ACC112 (cell line): ENCODE measurements around the gene HOXA9.
A peak's percentile ranks its signal among the peaks of the same experiment; 100 is the strongest.

Experiments
- H2AFZ ChIP-seq: fragments of 200-600 bp; sonication (generic); one replicate; pipeline ENCODE4 v1.6.0; 2017; ENCODE audit warnings: antibody characterized with exemption, low read length; ENCODE audit not compliant: unreplicated experiment
- H3K27ac ChIP-seq: fragments of 200-600 bp; sonication (generic); 2 replicates; pipeline ENCODE4 v1.5.1; 2014; ENCODE audit warnings: low read depth, mild to moderate bottlenecking, antibody characterized with exemption, low read length, moderate library complexity
- H3K27me3 ChIP-seq: fragments of 200-600 bp; sonication (generic); 2 replicates; pipeline ENCODE4 v1.6.1; 2014; ENCODE audit warnings: mild to moderate bottlenecking, antibody characterized with exemption, low read length, moderate library complexity, mixed read lengths; ENCODE audit not compliant: insufficient read depth
- H3K36me3 ChIP-seq: fragments of 200-600 bp; sonication (generic); 2 replicates; pipeline ENCODE4 v1.6.1; 2016; ENCODE audit warnings: mild to moderate bottlenecking, antibody characterized with exemption, low read length, moderate library complexity, mixed read lengths; ENCODE audit not compliant: insufficient read depth
- H3K4me1 ChIP-seq: fragments of 200-600 bp; sonication (generic); one replicate; pipeline ENCODE4 v1.6.1; 2016; ENCODE audit warnings: low read length, mixed read lengths; ENCODE audit not compliant: insufficient read depth, unreplicated experiment, control insufficient read depth
- H3K4me3 ChIP-seq: fragments of 200-600 bp; sonication (generic); 2 replicates; pipeline ENCODE4 v1.5.1; 2014; ENCODE audit warnings: mild to moderate bottlenecking, low read depth, low read length
- H3K79me2 ChIP-seq: fragments of 200-600 bp; sonication (generic); one replicate; pipeline ENCODE4 v1.6.0; 2016; ENCODE audit warnings: low read length; ENCODE audit not compliant: control insufficient read depth, unreplicated experiment, insufficient read depth

HOXA9 gene

DNA sequence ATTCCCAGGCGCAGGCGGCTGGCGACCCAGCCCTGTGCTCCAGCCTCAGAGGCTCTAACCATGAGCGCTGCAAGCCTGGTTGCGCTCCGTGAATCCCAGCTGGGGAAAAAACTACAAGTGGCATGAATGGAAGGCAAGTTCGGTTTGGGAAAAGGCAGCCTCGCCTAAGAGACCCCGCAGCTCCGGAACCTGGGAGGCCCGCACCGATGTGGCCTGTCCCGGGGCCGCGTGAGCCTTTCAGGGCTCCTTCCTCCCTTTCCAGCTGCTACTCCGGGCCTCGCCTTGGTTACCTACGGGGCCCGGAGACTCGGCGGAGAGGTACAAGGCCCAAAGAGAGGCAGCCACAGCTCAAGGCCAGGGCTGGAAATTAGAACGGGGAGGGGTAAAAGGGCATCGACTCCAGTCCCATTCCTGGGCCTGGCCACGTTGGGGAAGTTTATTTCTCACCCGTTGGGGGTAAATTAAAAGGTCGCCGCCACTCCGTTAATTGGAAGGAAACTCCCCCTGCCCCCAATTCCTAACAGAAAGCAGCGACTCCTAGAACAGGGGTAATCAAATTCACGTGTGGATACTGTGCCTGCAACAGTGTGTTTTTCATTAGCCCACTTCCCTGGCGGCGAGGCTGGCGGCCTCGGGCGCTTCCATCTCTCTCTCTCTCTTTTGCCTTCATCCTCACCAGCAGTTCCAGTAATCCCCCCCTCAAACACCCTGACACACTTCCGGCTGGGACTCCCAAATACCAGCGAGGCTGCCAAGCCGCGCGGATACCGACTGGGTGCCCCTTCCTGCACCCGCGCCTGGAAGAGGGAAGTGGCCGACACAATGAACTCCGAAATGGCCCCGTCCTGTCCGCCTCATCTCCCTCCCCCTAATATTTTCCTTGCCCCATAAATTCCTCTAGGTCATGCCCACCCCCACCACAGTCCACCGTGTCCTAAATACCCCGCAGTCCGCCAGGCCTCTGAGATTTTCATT lies 1.5 kb upstream of the HOXA9 start:
- Histone ChIP-seq H3K79me2 (no peaks in the 10 kb centered on the region), H3K27ac (no peak overlapping the region), H2AFZ (no peak overlapping the region), H3K4me1 (no peaks in the 10 kb centered on the region), H3K4me3 (no peak overlapping the region), H3K27me3 (peaks cover 99% of the 10 kb centered on the region), H3K36me3 (no peaks in the 10 kb centered on the region)

DNA sequence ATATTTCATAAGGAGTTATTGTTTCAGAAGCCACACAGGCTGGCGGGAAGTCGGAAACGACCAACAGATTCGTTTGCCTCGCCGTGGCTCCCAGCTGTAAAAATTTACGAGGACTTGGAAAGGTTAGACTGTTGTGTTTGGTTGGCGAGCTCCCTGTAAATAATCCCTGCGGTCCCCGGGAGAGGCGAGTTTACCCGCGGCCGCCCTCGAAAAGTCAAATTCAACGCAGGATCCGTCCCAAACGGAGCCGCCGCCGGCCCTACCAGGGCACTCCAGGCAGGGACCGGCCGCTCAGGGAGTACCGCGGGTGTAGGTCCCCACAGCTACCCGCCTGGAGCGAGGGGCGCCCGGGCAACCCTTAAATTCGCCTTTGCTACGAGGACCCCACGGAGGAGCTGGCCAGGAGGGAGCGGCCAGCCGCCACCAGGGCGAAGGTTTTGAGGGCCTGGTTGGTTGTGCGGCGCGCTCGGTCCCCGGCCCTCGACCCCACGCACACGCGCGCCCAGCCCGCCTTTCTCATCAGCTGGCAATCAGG lies 726 bp upstream of the HOXA9 start:
- H3K4me3 ChIP-seq: no peak overlapping the region
- no peaks in the 10 kb centered on the region for H3K36me3 ChIP-seq
- no peaks in the 10 kb centered on the region for H3K4me1 ChIP-seq
- no peak overlapping the region for H3K27ac ChIP-seq
- no peaks in the 10 kb centered on the region for H3K79me2 ChIP-seq
- H3K27me3 ChIP-seq: peaks cover 97% of the 10 kb centered on the region
- no peak overlapping the region for H2AFZ ChIP-seq

DNA sequence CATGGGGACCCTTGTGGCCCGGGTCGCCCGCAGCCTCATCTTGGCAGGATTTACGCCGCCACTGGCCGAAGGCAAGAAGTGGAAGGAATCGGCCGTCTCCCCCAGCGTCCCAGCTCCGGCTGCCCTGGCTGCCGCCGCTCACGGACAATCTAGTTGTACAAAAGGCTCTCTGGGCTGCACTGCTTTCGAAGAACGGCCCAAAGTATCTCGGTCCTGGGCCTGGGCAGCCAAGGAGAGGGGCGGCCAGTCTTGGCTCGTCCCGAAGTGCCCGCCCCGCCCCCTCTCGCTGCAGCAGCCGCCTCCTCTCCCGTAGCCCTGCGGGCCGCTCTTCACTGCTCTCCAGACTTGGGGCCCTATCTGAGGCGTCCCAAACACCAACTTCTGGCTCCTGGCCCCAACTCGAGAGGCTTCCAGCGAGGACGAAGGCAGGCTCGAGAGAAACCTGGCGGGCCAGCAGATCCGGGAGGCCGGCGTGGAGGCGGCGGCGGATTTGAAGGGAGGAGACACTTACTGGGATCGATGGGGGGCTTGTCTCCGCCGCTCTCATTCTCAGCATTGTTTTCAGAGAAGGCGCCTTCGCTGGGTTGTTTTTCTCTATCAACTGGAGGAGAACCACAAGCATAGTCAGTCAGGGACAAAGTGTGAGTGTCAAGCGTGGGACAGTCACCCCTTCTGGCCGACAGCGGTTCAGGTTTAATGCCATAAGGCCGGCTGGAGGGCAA lies 809 bp downstream of the HOXA9 start:
- H3K79me2 ChIP-seq: no peaks in the 10 kb centered on the region
- no peak overlapping the region for H3K4me3 ChIP-seq
- no peak overlapping the region for H3K27ac ChIP-seq
- H3K36me3 ChIP-seq: no peaks in the 10 kb centered on the region
- no peaks in the 10 kb centered on the region for H3K4me1 ChIP-seq
- H3K27me3 ChIP-seq: peaks cover 95% of the 10 kb centered on the region
- H2AFZ ChIP-seq: peak overlapping the region; percentile 4

DNA sequence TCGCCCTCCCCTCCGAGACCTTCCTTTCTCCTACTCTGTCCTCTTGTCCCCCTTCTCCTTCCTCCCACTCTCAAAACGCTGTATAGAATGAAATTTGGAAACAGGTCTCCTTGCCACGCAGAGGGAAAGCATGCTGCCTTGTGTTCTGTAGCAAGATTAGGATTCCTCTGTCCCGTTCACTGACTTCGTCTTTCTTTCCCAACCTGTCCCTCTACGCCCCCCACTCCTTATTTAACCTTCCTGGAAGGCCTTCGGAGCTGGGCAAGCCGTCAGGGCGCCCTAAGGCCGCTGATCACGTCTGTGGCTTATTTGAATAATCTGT lies 1.3 kb downstream of the HOXA9 start:
- no peak overlapping the region for H3K4me3 ChIP-seq
- H2AFZ ChIP-seq: no peak overlapping the region
- no peak overlapping the region for H3K27ac ChIP-seq
- H3K36me3 ChIP-seq: no peaks in the 10 kb centered on the region
- no peaks in the 10 kb centered on the region for H3K4me1 ChIP-seq
- H3K79me2 ChIP-seq: no peaks in the 10 kb centered on the region
- peaks cover 95% of the 10 kb centered on the region for H3K27me3 ChIP-seq

DNA sequence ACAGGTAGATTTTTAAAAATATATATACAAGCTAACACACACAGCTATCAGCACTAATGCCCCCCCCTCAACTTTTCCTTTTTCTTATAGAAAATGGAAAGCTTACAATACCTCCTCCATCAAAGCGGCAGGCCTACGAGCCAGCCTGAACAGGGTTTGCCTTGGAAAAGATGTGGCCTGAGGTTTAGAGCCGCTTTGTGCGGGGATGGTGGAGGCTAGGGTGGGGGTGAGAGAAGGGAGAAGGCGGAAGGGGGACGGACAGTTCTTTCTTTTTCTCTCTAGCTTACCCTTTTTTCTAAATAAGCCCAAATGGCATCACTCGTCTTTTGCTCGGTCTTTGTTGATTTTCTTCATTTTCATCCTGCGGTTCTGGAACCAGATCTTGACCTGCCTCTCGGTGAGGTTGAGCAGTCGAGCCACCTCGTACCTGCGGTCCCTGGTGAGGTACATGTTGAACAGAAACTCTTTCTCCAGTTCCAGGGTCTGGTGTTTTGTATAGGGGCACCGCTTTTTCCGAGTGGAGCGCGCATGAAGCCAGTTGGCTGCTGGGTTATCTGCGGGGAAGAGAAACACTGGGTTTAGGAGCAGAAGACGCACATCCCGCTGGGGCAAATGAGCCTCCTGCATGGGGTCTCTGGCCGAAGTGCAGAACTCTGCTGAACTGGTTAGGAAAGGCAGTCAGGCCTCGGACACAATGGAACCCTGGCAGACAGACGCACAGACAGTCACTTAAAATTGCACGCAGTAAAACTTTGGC lies 1.9 kb downstream of the HOXA9 start:
- no peak overlapping the region for H3K27ac ChIP-seq
- H2AFZ ChIP-seq: no peak overlapping the region
- H3K4me3 ChIP-seq: no peak overlapping the region
- H3K4me1 ChIP-seq: no peaks in the 10 kb centered on the region
- no peaks in the 10 kb centered on the region for H3K79me2 ChIP-seq
- no peaks in the 10 kb centered on the region for H3K36me3 ChIP-seq
- peaks cover 95% of the 10 kb centered on the region for H3K27me3 ChIP-seq

DNA sequence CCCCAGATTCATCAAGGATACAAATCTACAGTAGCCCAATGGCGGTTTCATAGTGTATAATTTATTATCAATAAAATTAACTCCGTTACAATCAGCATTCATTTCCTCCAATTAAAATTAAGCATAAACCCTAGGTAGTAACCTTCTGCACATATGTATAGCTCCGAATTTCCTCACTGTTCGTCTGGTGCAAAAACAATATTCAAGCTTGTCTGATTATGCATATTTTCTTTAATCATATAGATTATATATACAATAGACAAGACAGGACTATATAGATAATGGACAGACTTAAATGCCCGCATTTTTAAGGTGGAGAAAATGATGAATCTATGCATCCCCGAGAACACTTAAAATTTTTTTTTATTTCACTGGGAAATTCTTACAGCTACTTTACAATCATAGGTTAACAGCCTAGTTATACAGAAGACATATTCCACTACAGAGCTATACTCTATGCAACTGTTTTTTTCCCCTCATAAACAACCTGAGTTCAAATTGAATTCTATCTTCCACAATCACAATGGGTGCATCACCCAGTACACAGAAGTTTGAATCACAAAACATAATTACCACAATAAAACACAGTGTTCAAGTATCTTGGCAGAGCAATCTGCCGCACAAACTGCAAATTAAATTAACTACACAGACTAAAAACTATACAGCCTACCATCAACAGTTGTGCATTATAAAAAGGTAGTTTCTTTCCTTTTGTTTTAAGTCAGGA lies 2.6 kb downstream of the HOXA9 start:
- no peaks in the 10 kb centered on the region for H3K79me2 ChIP-seq
- H3K27me3 ChIP-seq: peaks cover 95% of the 10 kb centered on the region
- no peaks in the 10 kb centered on the region for H3K4me1 ChIP-seq
- no peaks in the 10 kb centered on the region for H3K36me3 ChIP-seq
- H3K27ac ChIP-seq: no peak overlapping the region
- H3K4me3 ChIP-seq: no peak overlapping the region
- H2AFZ ChIP-seq: no peak overlapping the region

DNA sequence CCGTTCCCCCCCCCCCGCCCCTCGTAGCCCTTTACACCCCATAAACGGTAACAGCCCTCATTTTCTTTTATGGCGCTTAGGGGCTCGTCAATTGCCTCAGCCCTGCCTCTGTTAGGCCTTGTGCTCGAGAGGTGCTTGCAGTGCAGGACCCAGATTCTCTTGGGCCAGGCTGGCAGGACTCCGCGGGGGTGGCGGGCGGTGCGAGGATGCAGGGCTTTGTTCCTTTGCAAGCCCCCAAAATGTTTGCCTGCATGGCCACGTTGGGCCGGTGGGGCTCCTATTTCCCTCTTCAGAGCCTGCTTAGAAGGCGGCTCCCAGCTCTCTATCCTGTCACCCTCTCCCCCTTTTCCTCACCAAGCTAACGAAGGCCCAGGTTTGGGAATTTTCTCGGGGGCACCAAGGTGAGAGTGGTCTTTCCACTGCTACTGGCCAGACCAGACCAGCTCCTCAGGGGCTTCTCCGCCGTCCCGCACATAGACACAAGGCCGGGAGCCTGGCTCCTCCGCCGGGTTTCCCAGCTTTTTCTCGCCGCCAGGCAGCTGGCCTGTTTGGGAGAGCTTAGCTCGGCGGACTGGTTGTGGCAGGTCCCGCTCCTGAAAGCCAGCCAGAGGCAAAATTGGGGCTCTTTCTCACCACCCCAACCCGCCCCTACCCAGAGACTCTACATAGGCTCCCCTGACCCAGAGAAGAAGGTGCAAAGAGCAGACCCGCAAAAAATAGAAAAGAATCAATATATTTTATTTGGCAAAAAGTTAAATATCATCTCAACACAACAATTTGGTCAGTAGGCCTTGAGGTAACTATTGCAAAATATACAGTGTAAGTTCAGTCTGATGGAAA lies 3.4 kb downstream of the HOXA9 start:
- no peak overlapping the region for H3K27ac ChIP-seq
- H3K4me1 ChIP-seq: no peaks in the 10 kb centered on the region
- H3K36me3 ChIP-seq: no peaks in the 10 kb centered on the region
- no peak overlapping the region for H2AFZ ChIP-seq
- H3K79me2 ChIP-seq: no peaks in the 10 kb centered on the region
- peaks cover 95% of the 10 kb centered on the region for H3K27me3 ChIP-seq
- no peak overlapping the region for H3K4me3 ChIP-seq

DNA sequence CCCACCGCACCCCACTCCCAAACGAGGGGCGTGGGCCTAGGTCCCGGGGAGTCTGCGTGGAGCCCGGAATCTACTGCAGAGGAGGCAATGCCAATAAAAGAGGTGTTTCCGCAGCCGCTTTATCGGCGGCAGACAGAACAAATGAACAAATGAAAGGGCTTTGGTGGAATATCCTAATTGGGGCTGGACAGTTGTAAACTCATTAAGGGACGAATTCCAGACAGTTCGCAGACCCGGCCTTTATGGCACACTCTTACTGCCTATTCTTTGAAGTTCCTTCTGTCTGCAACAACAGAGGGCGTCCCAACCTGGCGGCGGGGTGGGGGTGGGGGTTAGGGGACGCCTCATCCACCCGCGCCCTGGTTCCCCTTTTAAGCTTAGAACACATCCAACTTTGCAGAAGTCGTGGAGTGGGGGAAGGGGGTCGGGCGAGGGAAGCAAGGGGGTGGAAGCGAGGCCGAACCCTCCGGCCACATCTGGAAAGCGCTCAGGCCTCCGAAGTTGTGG lies 4.1 kb downstream of the HOXA9 start:
- Histone ChIP-seq H3K36me3 (no peaks in the 10 kb centered on the region), H3K4me1 (no peaks in the 10 kb centered on the region), H2AFZ (peak overlapping the region; percentile 70), H3K27ac (no peak overlapping the region), H3K4me3 (peak overlapping the region; percentile 80), H3K27me3 (peaks cover 95% of the 10 kb centered on the region), H3K79me2 (no peaks in the 10 kb centered on the region)

DNA sequence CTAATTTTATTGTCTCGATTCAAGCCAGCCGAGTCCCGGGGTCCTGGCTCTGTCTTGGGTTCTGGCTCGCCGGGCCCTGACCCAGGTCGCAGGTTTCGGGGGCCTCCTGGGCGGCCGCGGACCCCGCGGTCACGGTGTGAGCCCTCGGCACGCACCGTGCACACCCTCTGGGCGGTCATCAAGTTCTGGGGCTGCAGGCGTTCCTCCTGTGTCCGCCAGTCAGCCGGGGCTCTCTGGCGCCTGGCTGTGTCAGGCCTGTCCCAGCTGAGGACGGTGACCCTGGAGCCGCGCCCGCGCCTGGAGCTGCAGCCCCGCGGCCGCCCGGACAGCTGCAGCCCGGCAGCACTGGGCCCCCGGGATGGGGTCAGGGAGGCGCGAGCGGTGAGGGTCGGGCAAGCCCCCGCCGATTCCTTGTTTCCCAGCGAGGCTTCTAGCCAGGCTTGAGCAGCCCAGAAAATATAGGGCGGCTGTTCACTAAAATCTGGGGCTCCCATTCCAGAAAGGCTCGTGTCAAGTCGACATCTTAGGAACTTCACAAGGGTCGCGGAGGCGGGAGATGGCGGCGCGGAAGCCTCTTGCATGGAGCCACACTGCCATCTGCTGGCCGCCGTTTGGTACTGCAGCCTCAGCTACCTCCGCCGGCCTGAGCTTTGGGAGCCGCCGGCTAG lies 4.7 kb downstream of the HOXA9 start:
- H3K27me3 ChIP-seq: peaks cover 95% of the 10 kb centered on the region
- peak overlapping the region; percentile 87 for H2AFZ ChIP-seq
- no peak overlapping the region for H3K27ac ChIP-seq
- H3K4me3 ChIP-seq: peak overlapping the region; percentile 80
- no peaks in the 10 kb centered on the region for H3K79me2 ChIP-seq
- H3K4me1 ChIP-seq: no peaks in the 10 kb centered on the region
- H3K36me3 ChIP-seq: no peaks in the 10 kb centered on the region
